ENCODE results near the gene MYMK. TPM values are rescaled to one million over a fixed set of nuclear protein-coding genes. Genes with fewer than 3 reads are reported as not detected.

Gene MYMK
- total and polyA plus RNA-seq, 2 of the 13 experiments (the other 11 are each of a cell fraction or from before 2014, with no cell fraction given) = not detected

DNA sequence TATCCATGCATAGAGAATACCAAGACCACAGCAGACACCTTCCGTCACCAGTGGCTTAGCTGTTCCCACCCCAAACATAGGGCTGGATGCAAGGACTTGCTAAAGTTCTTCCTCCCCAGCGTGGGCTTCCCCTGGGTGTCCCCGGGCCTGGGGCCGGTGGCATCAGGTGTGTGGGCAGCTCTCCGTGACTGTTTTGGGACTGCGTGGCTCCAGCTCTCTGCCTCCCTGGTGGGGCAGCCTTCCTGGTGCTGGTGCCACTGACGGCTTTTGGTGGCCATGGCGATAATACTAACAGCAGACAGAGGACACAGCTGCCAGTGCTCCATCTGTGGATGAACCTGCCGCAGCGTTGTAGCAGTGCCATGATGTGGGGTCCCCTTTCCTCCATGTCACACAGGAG is 60.1 kb downstream of the MYMK start:
- peaks cover 9 to 14% of the 10 kb centered on the region in 2 experiments; a peak in 3 of 5 replicates for H3K36me3 ChIP-seq (replicated peaks in 1 of 2; ENCODE audit: control insufficient read depth in 1 of 2, insufficient read depth in 2 of 2, low read length in 2 of 2)
- no peak overlapping the region for H3K27ac ChIP-seq (ENCODE audit: extremely low read length, insufficient read depth, low read length)
- DNase-seq (ENCODE audit: low spot score) (no peak), ATAC-seq (no peak), FAIRE-seq (no peak)
- H2AFZ ChIP-seq (ENCODE audit: low read length) = no peak overlapping the region
- WGBS (ENCODE audit: low lambda C conversion rate) = 94% methylated on average over 10 of the region's 10 CpGs
- POLR2A ChIA-PET = interaction anchor here (2.2 kb wide), 1 partner anchor 14 kb away, joined by 6 read pairs; the partner anchor contains the start of gene SLC2A6
- no peak overlapping the region for H3K4me2 ChIP-seq (ENCODE audit: low read depth, low read length)
- intact Hi-C loops (cut with micrococcal nuclease; ENCODE audit: unreplicated experiment) = no loop called here
- H3K4me1 ChIP-seq (ENCODE audit: insufficient read depth, low read length) = peaks cover 23% of the 10 kb centered on the region
- H3K79me2 ChIP-seq (ENCODE audit: insufficient read depth, low read length) = peaks cover 14% of the 10 kb centered on the region
- no peak overlapping the region for H3K9ac ChIP-seq (ENCODE audit: insufficient read depth, low read depth, low read length)
- no peaks in the 10 kb centered on the region; a peak in 1 of 5 replicates for H3K27me3 ChIP-seq (ENCODE audit: control insufficient read depth in 1 of 2, insufficient read depth in 2 of 2, low read length in 2 of 2)
- no TSS peak for BruUV-seq (replicated peaks)
- no peaks in the 10 kb centered on the region; the same call in 1 of the 2 replicates for H4K20me1 ChIP-seq (ENCODE audit: insufficient read depth, low read length)
- H3K4me3 ChIP-seq (replicated peaks in 1 of 3; ENCODE audit: insufficient read depth in 1 of 3, low read depth in 2 of 3, low read length in 3 of 3) = no peak overlapping the region
- in situ Hi-C loops (cut with HindIII; ENCODE audit: extremely low pct_ligation_motif_present, low pct_unique_long_range_greater_than_20kb) = no loop called here
- no peaks in the 10 kb centered on the region for H3K9me3 ChIP-seq (ENCODE audit: low read length)
- CTCF ChIA-PET (ENCODE audit: low intra/inter-chr PET ratio, low total read pairs) = no interaction called here
- TF ChIP-seq ZNF614 (CRISPR knock-in tag; IDR thresholded peaks at IDR 0.05; ENCODE audit: borderline replicate concordance) (no peak), HMG20B (CRISPR knock-in tag; conservative IDR thresholded peaks at IDR 0.05) (no peak), PHF5A (CRISPR knock-in tag; IDR thresholded peaks at IDR 0.05; ENCODE audit: low read depth, unreplicated experiment) (no peak), MED13 (CRISPR knock-in tag; IDR thresholded peaks at IDR 0.05) (no peak), ZFP90 (CRISPR knock-in tag; IDR thresholded peaks at IDR 0.05; ENCODE audit: borderline replicate concordance) (no peak), ZNF766 (CRISPR knock-in tag; IDR thresholded peaks at IDR 0.05; ENCODE audit: borderline replicate concordance) (no peak), GZF1 (CRISPR knock-in tag; IDR thresholded peaks at IDR 0.05) (no peak), ZFP62 (CRISPR knock-in tag; IDR thresholded peaks at IDR 0.05) (no peak), ZNF180 (CRISPR knock-in tag; IDR thresholded peaks at IDR 0.05; ENCODE audit: borderline replicate concordance, low read depth) (no peak), PRPF4 (IDR thresholded peaks at IDR 0.05; ENCODE audit: low read depth, low read length, poor library complexity, severe bottlenecking) (no peak), KMT2A (CRISPR knock-in tag; IDR thresholded peaks at IDR 0.05) (no peak), ZNF7 (CRISPR knock-in tag; IDR thresholded peaks at IDR 0.05) (no peak), ZNF296 (CRISPR knock-in tag; conservative IDR thresholded peaks at IDR 0.05) (no peak)
- TF ChIP-seq, protein P1, sequence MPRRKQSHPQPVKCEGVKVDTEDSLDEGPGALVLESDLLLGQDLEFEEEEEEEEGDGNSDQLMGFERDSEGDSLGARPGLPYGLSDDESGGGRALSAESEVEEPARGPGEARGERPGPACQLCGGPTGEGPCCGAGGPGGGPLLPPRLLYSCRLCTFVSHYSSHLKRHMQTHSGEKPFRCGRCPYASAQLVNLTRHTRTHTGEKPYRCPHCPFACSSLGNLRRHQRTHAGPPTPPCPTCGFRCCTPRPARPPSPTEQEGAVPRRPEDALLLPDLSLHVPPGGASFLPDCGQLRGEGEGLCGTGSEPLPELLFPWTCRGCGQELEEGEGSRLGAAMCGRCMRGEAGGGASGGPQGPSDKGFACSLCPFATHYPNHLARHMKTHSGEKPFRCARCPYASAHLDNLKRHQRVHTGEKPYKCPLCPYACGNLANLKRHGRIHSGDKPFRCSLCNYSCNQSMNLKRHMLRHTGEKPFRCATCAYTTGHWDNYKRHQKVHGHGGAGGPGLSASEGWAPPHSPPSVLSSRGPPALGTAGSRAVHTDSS (CRISPR knock-in tag; conservative IDR thresholded peaks at IDR 0.05) = no peak
- TF ChIP-seq, protein P2, sequence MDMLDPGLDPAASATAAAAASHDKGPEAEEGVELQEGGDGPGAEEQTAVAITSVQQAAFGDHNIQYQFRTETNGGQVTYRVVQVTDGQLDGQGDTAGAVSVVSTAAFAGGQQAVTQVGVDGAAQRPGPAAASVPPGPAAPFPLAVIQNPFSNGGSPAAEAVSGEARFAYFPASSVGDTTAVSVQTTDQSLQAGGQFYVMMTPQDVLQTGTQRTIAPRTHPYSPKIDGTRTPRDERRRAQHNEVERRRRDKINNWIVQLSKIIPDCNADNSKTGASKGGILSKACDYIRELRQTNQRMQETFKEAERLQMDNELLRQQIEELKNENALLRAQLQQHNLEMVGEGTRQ (IDR thresholded peaks at IDR 0.05; ENCODE audit: low read depth, low read length) = no peak
- TF ChIP-seq, protein P2 (CRISPR knock-in tag; IDR thresholded peaks at IDR 0.05; ENCODE audit: borderline replicate concordance) = no peak
- TF ChIP-seq, protein P3, sequence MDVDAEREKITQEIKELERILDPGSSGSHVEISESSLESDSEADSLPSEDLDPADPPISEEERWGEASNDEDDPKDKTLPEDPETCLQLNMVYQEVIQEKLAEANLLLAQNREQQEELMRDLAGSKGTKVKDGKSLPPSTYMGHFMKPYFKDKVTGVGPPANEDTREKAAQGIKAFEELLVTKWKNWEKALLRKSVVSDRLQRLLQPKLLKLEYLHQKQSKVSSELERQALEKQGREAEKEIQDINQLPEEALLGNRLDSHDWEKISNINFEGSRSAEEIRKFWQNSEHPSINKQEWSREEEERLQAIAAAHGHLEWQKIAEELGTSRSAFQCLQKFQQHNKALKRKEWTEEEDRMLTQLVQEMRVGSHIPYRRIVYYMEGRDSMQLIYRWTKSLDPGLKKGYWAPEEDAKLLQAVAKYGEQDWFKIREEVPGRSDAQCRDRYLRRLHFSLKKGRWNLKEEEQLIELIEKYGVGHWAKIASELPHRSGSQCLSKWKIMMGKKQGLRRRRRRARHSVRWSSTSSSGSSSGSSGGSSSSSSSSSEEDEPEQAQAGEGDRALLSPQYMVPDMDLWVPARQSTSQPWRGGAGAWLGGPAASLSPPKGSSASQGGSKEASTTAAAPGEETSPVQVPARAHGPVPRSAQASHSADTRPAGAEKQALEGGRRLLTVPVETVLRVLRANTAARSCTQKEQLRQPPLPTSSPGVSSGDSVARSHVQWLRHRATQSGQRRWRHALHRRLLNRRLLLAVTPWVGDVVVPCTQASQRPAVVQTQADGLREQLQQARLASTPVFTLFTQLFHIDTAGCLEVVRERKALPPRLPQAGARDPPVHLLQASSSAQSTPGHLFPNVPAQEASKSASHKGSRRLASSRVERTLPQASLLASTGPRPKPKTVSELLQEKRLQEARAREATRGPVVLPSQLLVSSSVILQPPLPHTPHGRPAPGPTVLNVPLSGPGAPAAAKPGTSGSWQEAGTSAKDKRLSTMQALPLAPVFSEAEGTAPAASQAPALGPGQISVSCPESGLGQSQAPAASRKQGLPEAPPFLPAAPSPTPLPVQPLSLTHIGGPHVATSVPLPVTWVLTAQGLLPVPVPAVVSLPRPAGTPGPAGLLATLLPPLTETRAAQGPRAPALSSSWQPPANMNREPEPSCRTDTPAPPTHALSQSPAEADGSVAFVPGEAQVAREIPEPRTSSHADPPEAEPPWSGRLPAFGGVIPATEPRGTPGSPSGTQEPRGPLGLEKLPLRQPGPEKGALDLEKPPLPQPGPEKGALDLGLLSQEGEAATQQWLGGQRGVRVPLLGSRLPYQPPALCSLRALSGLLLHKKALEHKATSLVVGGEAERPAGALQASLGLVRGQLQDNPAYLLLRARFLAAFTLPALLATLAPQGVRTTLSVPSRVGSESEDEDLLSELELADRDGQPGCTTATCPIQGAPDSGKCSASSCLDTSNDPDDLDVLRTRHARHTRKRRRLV (CRISPR knock-in tag; IDR thresholded peaks at IDR 0.05) = no peak
